Umbilical cord (tissue), 2 donors: ENCODE measurements around the gene GNAT3. TPM values are rescaled to one million over a fixed set of nuclear protein-coding genes. Genes with fewer than 3 reads are reported as not detected.

Experiments
- DNase-seq: peaks from one replicate; pipeline ENCODE4 v3.0.0-alpha.2; 2015; ENCODE audit warnings: low spot score
- total RNA-seq: library from RNA; depleted of rRNA; stranded (reverse); fragments of >200 nt; gene quantifications from one replicate; pipeline ENCODE4 v1.2.3, GENCODE V29; 2014; ENCODE audit warnings: low replicate concordance; ENCODE audit not compliant: insufficient read depth

GNAT3 gene
- total RNA-seq, 1 donor from 2014 or later: not detected

DNA sequence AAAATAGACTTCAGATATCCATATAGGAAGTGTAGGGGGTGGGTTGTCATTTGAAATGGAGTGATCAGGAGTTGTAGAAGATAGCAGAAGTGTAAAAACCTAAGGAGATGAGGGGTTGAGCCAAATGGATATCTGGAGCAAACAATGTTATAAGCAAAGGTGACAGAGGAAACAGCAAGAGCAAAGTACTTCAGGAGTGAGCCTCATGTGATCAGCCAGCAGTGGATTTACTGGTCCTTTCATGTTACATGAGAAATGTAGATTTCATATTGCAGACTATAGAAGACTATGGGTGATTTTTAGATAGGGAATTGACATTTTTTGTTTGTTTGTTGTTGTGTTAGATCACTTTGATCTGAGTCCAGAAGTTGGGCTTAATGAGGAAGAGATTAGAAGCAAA, 47.7 kb downstream of the GNAT3 start:
- no peak for DNase-seq

GRCh38 chr7:80463272-80463920, 48.5 kb downstream of the GNAT3 start:
- no peak for DNase-seq

DNA sequence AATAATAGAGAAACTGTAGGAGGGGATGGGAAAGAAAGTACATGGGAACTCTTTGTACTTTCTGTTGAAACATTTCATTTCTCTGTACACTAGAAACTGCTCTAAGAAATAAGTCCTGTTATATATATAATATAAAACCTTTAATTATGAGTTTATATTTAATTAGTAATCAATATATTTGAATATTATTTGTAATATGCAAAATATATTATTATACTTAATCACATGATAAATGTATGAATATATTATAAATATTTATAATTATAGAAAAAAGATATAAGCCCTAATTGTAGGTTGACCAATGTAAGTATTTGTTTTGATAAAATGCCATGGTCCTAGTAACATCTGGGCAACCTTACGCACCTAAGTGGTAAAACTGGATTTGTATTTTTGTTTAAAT, 51.0 kb downstream of the GNAT3 start:
- DNase-seq: no peak

DNA sequence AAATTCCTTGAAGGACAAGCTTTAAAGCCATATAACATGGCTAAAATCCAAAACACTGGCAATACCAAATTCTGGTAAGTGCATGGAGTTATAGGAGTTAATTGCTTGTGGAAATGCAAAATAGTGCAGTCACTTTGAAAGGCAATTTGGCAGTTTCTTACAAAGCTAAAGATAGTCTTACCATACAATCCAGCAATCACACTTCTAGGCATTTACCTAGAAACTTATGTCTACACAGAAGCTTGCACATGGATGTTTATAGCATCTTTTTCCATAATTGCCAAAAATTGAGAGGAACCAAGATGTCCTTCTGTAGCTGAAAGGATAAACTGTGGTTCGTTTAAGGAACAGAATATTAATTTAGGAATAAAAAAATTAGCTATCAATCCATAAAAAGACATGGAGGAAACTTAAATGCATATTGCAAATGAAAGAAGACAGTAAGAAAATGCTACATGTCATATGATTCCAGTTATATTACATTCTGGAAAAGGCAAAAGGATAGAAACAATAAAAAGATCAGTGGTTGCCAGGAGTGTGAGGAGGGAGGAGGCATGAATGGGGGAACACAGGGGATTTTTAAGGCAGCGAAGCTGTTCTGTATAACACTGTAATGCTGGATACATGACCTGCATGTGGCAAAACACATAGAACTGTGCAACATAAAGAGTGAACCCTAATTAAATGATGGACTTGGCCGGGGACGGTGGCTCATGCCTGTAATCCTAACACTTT, 51.9 kb downstream of the GNAT3 start:
- DNase-seq: no peak

- no peak for DNase-seq
These were observed 52.8 kb downstream of the GNAT3 start for GRCh38 chr7:80458822-80459725.

- peak; percentile 34 for DNase-seq
These were observed 58.0 kb downstream of the GNAT3 start for GRCh38 chr7:80453699-80454340.

GRCh38 chr7:80450621-80451308, 61.1 kb downstream of the GNAT3 start:
- no peak for DNase-seq

- no peak for DNase-seq
These were observed 62.0 kb downstream of the GNAT3 start for GRCh38 chr7:80449836-80450235.

- DNase-seq: no peak
These were observed 66.5 kb downstream of the GNAT3 start for GRCh38 chr7:80445351-80445750.

- no peak for DNase-seq
These were observed 67.1 kb downstream of the GNAT3 start for GRCh38 chr7:80444811-80445210.

DNA sequence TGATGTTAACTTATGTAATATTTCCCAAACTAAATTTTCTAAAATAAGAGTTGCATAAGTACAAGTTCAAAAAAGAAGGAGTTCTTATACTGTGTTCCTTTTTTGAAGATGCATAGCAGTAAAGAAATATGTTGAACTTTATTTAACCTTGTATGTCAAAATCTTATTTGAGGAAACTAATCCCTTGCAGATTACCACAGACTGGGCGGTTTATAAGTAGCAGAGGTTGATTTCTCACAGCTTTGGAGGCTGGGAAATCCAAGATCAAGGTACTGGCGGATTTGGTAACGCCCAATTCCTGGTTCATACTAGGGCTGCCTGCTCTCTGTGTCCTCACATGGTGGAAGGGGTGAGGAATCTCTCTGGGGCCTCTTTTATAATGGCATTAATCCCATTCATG, 68.5 kb downstream of the GNAT3 start:
- DNase-seq: peak; percentile 33

- no peak for DNase-seq
These were observed 71.0 kb downstream of the GNAT3 start for GRCh38 chr7:80440883-80441282.

DNA sequence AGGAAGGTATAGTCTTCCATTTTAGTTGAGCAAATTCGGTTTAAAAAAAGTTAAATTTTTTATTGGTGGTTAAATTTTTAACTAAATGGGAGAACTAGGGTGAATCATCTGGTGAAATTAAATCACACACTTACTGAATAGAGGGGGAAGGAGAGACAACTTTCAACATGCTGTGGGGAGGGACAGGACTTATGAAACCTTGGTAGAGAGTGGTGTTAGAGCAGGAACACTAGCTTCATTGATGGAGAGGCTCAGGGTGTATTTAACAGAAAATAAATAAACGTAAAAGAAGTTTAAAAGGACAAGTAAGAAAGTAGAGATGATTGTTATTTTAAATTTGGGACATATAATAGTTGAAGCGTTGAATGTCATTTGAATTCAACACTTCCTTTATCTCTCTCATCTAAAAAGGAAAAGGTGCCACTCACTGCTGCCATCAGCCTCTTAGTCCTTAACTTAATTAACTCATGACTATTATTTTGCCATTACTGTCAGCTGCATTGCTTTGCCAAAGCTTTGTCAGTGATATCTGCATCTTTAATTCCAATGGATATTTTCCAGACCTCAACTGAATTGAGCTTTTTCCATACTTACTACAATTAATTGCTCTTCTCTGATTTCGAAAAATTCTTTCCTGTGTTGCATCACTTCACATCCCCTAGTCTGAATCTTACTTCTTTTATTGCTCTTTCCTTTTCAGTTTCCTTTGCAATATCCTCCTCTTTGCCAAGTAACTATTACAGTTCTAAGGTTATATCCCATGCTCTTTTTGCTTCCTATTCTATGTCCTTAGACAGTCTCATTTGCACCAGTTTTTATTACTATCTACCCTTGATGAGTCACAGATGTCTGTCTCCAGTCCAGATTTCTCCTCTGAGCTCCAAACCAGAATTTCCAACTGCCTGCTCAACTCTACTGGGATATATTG, 71.7 kb downstream of the GNAT3 start:
- DNase-seq: peak; percentile 77

DNA sequence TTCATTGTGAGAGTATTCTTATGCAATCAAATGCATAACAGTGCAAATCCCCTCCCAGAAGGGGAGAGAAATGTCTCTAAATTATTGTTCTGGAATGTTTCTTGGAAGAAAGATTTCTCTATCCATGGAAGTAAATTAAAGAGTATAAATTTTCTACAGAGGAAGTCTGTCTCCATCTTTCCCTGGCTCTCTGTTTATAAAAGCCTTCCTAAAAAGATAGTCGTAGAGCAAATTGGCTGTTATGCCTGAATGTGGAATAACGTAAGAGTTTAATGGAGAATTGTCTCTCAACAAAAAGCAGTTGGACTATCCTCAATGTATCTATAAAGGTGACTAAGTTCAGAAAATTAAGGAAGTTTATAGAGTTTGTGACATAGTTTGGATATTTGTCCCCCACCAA, 76.3 kb downstream of the GNAT3 start:
- DNase-seq: no peak

- no peak for DNase-seq
These were observed 77.8 kb downstream of the GNAT3 start for GRCh38 chr7:80434047-80434446.

GRCh38 chr7:80432166-80432565, 79.7 kb downstream of the GNAT3 start:
- DNase-seq: no peak

- DNase-seq: no peak
These were observed 82.7 kb downstream of the GNAT3 start for GRCh38 chr7:80429181-80429580.

GRCh38 chr7:80428161-80429054, 83.5 kb downstream of the GNAT3 start:
- DNase-seq: peak; percentile 62

- no peak for DNase-seq
These were observed 84.6 kb downstream of the GNAT3 start for GRCh38 chr7:80427218-80427617.
